Muscle layer of duodenum (tissue), 2 donors: ENCODE data around the gene CYB5D1.

Experiments
- H3K27ac ChIP-seq: one replicate; pipeline ENCODE4 v1.7.0; 2013; ENCODE audit warnings: mild to moderate bottlenecking, low read length
- H3K27me3 ChIP-seq: one replicate; pipeline ENCODE4 v1.7.0; 2013; ENCODE audit warnings: low read depth, mild to moderate bottlenecking, control low read depth, low read length
- H3K36me3 ChIP-seq, 2 donors: one replicate each; pipeline ENCODE4 v1.7.0; 2013; ENCODE audit warnings: low read length in 2 of 2, control low read depth in 1 of 2, mild to moderate bottlenecking in 1 of 2; ENCODE audit not compliant: insufficient read depth in 2 of 2, control insufficient read depth in 1 of 2
- H3K4me1 ChIP-seq, 2 donors: one replicate each; pipeline ENCODE4 v1.7.0; 2013; ENCODE audit warnings: low read length in 2 of 2, mild to moderate bottlenecking in 2 of 2, control low read depth in 1 of 2, moderate library complexity in 1 of 2; ENCODE audit not compliant: insufficient read depth in 2 of 2, control insufficient read depth in 1 of 2
- H3K4me3 ChIP-seq, 2 donors: one replicate each; pipeline ENCODE4 v1.7.0; 2013; ENCODE audit warnings: low read length in 2 of 2, low read depth in 1 of 2, mild to moderate bottlenecking in 1 of 2
- H3K9me3 ChIP-seq, 2 donors: one replicate each; pipeline ENCODE4 v1.7.0; 2013; ENCODE audit warnings: low read length in 2 of 2, control low read depth in 1 of 2, mild to moderate bottlenecking in 1 of 2; ENCODE audit not compliant: control insufficient read depth in 1 of 2
- donor health status: healthy.

Gene CYB5D1

DNA sequence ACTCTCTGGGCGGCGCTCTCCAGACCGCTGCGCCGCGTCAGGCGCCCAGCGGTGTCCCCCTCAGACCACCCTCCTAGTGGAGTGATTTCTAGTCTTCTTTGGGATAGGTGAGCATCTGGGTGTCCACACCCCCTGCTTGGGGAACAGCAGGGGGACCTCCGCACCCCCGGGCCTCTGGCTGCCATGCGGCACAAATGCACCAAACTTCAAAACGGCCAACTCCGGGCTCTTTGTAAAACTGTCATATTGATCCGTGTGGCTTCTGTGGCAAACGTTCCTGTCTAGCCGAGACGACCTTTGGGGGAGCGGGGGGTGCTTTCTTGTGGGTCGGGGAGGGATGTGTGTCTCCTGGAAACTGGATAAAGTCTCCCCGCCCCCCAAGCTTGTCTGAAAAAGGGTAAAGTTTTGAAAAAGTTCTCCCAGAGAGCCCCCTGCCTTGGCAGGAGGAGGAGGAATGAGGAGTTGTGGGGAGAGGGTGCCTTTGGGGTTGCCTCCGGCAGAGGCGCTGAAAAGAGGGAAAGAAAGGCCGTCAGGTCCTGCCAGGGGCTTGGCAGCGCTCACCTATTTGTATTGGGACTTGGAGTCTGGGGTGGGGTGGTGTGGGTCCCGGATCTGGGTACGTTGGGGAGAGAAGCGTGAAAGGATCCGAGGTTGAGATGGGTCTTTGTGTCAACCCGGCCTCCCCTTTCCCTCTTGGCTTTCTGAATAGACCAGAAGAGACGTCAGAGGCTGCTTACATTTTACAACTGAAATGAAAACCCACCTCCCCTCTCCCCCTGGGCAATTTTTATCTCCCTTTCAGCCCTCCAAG, 28.6 kb downstream of the CYB5D1 start:
- Histone ChIP-seq H3K36me3 (peaks cover 0 to 8% of the 10 kb centered on the region in 2 donors), H3K4me1 (peaks cover 43 to 69% of the 10 kb centered on the region in 2 donors), H3K4me3 (peak overlapping the region; percentile 75 to 90)

DNA sequence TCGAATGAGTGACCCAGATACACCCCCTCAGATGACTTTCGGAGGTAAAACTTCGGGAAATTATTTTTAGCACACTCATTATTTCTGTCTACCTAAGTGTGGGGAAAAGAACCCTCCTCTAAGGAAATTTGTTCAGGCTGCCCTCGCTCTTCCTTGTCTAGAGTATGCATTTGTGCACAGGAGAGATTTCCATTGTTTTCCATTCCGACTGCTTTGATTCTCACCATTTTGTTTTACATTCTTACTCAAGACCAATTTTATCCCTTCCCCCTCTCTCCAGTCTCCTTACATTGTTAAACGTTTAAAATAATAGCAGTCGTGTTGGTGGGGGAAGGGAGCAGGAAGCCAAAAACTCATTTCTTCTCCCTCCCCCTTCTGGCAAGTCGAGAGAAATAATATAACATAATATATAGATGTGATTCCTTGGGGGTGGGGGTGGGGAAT, 29.3 kb downstream of the CYB5D1 start:
- Histone ChIP-seq H3K4me3 (peak overlapping the region; percentile 75 to 90), H3K27me3 (no peaks in the 10 kb centered on the region), H3K27ac (peak overlapping the region; percentile 94), H3K36me3 (peaks cover 5 to 12% of the 10 kb centered on the region in 2 donors), H3K4me1 (peaks cover 37 to 62% of the 10 kb centered on the region in 2 donors), H3K9me3 (no peaks in the 10 kb centered on the region)

More for the DNA sequence above, 28.6 kb downstream of the CYB5D1 start:
- Histone ChIP-seq H3K9me3 (no peaks in the 10 kb centered on the region), H3K27me3 (no peaks in the 10 kb centered on the region), H3K27ac (peak overlapping the region; percentile 94)

DNA sequence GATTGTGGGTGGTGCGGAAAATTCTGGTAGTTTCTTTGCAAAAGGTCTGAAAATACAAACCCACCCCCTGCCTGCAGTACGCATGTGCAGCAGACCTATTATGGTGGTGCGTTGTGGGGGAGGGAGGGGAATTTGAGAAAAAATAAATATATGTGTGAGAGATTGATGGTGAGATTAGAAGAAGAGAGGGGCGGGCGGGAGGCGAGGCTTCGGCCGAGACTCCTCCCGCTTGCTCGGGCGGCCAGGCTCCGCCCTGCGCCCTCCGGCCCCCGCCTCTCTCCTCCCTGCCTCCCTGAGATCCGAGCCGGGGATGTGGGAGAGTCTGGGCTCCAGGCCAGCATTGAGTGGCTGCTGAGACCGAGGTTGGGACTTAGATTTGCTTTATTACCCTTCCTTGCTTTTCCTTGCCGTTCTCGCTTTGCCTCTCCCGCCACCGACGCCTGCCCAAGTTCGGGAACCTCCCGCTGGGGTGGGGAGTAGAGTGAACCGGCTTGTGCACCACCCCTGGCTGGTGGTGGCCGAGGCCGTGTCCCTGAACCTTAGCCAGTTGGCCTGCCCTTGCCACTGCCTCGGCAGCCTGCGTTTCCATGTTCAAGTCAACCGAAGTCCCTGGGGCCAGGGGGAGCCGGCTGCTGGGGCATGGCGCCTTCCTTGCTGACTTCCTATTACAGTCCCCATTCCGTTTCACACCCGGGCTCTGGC, 29.8 kb downstream of the CYB5D1 start:
- Histone ChIP-seq H3K4me3 (peak overlapping the region; percentile 75 to 90), H3K27me3 (no peaks in the 10 kb centered on the region), H3K36me3 (peaks cover 6 to 14% of the 10 kb centered on the region in 2 donors), H3K9me3 (no peaks in the 10 kb centered on the region), H3K4me1 (peaks cover 34 to 57% of the 10 kb centered on the region in 2 donors), H3K27ac (peak overlapping the region; percentile 94)

DNA sequence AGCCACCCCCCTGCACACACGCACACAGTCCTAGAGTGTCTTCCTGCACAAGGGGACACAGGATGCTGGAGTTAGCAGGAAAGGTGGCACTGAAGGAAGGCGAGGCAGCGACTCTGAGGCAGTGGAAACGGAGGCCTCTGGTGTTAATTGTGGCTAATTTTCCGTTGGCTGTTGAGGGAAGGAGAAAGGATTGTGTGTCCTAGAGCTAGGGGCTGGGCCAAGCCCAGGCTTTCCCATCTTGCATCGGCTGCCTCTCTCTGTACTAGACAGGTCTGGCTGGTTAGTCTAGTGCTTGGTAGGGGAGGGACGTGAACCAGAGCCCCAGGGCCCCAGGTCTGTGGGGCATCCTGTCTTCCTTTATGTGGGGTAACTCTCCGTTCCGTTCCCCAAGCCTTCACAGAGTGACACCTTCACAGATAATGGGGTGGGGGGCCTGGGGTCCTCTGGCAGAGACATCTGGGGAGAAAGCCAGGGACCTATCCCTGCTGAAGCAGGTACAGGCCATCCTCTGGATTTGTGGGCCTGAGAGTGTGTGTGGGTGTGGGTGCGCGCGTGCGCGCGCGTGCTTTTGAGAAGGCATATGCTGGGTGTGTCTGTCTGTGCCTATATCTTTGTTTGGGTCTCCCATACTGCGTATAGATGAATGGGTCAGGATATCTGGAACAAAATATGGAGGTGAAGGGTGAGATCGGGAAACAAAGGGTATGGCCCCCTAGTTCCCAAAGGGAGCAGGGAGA, 30.5 kb downstream of the CYB5D1 start, which contains the start of gene CHD3:
Gene CHD3 (plus strand): TSS at position 606 of the 737 bp plus-strand sequence. CDS start 212 bp downstream, outside the sequence.
- H3K27me3 ChIP-seq = no peaks in the 10 kb centered on the region
- peaks cover 7 to 17% of the 10 kb centered on the region in 2 donors for H3K36me3 ChIP-seq
- H3K4me1 ChIP-seq = peaks cover 28 to 51% of the 10 kb centered on the region in 2 donors
- H3K9me3 ChIP-seq = no peaks in the 10 kb centered on the region
- peak within 1 kb of the TSS; percentile 75 to 90 for H3K4me3 ChIP-seq
- H3K27ac ChIP-seq = peak within 1 kb of the TSS; percentile 94

DNA sequence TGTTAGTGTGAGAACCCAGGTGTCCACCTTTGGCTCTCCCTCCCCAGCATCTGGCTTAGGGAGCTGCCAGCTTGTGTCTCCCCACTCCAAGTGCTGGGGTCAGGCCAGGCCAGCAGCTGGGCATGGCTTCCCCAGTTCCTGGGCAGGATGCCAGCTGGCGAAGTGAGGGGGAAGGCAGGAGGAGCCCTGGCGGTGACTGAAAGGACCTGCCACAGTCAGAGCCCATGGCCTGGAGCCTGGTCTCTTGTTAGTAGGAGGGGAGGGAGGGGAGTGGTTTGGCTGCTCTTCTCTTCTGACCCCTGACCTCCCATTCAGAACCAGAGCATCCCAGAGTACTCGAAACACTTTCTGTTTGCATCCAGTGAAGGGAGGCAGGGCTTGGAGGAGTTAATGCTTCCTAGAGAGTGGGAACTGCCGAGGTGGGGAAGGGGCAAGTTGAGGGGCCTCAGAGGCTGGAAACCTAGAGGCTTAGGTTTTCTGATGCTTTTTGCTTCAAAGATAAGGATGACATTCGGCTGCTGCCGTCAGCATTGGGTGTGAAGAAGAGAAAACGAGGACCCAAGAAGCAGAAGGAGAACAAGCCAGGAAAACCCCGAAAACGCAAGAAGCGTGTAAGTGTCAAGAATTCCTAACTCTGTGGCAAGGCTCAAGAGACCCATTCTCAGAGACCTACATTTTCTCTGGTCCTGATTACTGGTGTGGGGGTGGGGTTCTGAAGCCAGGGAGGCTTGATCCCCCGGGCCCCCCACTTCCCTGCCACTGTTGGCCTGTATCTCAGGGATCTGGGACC, 31.6 kb downstream of the CYB5D1 start:
- Histone ChIP-seq H3K4me1 (peaks cover 28 to 47% of the 10 kb centered on the region in 2 donors), H3K4me3 (peak overlapping the region; percentile 75 to 90), H3K27ac (peak overlapping the region; percentile 94), H3K36me3 (peaks cover 17 to 27% of the 10 kb centered on the region in 2 donors), H3K27me3 (no peaks in the 10 kb centered on the region), H3K9me3 (no peaks in the 10 kb centered on the region)

DNA sequence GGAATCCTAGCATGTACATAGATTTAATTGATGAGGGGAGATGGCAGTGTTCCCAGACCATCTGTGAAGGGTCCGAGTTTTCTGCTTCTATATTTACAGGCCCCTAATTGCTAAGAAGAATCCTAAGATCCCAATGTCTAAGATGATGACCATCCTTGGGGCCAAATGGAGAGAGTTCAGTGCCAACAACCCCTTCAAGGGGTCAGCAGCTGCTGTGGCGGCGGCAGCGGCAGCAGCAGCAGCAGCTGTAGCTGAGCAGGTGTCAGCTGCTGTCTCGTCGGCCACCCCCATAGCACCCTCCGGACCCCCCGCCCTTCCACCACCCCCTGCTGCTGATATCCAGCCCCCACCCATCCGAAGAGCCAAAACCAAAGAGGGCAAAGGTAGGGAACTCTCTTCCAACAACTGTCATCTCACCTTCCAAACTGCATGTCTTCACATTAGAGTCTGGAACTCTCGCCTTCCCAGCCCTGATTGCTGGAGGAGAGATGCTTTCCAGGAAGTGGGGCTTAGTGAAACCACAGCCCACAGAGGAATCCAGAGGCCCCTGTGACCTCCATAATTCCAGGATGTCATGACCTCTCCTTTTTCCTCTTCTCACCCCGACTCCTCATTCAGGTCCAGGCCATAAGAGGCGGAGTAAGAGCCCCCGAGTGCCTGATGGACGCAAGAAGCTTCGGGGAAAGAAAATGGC, 35.5 kb downstream of the CYB5D1 start:
- Histone ChIP-seq H3K9me3 (no peaks in the 10 kb centered on the region), H3K27ac (no peak overlapping the region), H3K4me1 (peaks cover 16 to 23% of the 10 kb centered on the region in 2 donors), H3K4me3 (no peak overlapping the region), H3K36me3 (peaks cover 45 to 53% of the 10 kb centered on the region in 2 donors), H3K27me3 (no peaks in the 10 kb centered on the region)

DNA sequence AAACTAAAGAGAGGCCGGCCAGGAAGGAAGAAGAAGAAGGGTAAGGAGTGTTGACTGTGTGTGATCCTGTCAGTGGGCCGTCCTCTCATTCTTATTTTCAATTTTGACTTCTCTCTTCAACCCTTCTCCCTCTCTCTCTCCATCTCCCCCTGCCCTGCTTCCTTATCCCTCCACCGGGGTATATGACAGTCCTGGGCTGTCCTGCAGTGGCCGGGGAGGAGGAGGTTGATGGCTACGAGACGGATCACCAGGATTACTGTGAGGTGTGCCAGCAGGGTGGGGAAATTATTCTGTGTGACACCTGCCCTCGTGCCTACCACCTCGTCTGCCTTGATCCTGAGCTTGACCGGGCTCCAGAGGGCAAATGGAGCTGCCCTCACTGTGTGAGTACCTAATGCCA, 36.4 kb downstream of the CYB5D1 start:
- Histone ChIP-seq H3K4me3 (no peak overlapping the region), H3K4me1 (peaks cover 7 to 14% of the 10 kb centered on the region in 2 donors), H3K27me3 (no peaks in the 10 kb centered on the region), H3K27ac (no peak overlapping the region), H3K9me3 (no peaks in the 10 kb centered on the region), H3K36me3 (peaks cover 54 to 62% of the 10 kb centered on the region in 2 donors)

DNA sequence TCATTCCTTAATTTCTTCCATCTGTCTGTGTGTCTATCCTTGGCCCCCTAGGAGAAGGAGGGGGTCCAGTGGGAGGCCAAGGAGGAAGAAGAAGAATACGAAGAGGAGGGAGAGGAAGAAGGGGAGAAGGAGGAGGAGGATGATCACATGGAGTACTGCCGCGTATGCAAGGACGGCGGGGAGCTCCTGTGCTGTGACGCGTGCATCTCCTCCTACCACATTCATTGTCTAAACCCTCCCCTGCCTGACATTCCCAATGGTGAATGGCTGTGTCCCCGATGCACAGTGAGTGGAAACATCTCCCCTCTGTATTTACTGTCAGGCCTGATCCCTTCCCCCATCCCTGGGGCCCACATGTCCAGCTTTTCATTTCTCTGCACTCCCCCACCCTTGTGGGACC, 37.1 kb downstream of the CYB5D1 start:
- Histone ChIP-seq H3K36me3 (peaks cover 60 to 68% of the 10 kb centered on the region in 2 donors), H3K4me1 (peaks cover under 1 to 8% of the 10 kb centered on the region in 2 donors), H3K9me3 (no peaks in the 10 kb centered on the region), H3K4me3 (no peak overlapping the region), H3K27ac (no peak overlapping the region), H3K27me3 (no peaks in the 10 kb centered on the region)

DNA sequence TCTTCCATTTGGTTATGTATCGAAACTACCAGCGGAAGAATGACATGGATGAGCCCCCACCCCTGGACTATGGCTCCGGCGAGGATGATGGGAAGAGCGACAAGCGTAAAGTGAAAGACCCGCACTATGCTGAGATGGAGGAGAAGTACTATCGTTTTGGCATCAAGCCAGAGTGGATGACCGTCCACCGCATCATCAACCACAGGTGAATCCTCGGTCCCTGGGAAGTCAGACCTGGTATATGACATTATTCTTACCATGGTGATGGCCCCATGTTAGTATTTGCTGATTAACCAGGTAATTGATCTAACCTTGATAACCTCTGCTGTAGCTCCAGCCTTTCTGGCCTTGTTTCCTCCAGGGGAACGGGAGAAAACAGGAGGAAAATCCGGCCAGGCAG, 39.3 kb downstream of the CYB5D1 start:
- Histone ChIP-seq H3K27me3 (no peaks in the 10 kb centered on the region), H3K36me3 (peaks cover 72 to 73% of the 10 kb centered on the region in 2 donors), H3K9me3 (no peaks in the 10 kb centered on the region), H3K4me3 (no peak overlapping the region), H3K27ac (no peak overlapping the region), H3K4me1 (no peaks in the 10 kb centered on the region)

DNA sequence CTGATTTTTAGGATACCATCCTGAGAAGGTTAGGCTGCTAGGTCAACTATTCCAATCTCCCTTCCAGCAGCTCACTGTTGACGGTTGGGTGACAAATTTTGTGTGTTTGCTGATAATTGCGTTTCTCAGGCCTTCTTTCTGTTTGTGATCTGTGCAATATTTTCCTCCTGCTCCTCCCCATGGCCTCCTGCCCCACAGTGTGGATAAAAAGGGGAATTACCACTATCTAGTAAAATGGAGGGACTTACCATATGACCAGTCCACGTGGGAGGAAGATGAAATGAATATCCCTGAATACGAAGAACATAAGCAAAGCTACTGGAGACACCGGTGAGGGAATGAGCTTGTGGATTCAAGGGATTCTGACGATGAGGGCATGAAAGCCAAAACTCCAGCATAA, 40.0 kb downstream of the CYB5D1 start:
- H3K4me3 ChIP-seq = no peak overlapping the region
- H3K9me3 ChIP-seq = no peaks in the 10 kb centered on the region
- H3K27me3 ChIP-seq = no peaks in the 10 kb centered on the region
- peaks cover 76 to 77% of the 10 kb centered on the region in 2 donors for H3K36me3 ChIP-seq
- H3K4me1 ChIP-seq = no peaks in the 10 kb centered on the region
- H3K27ac ChIP-seq = no peak overlapping the region
